ENCODE data around the gene METTL27. TPM values are rescaled to one million over a fixed set of nuclear protein-coding genes. Genes with fewer than 3 reads are reported as not detected.
"Not testable (repeated sequence)": the region's sequence is repeated elsewhere in the genome, so short reads cannot be mapped to it uniquely, and the experiment has no call there.

The METTL27 gene
- total RNA-seq, 1 experiment from 2014 or later = 1.9 TPM

GRCh38 chr7:73821597-73822285 is 20.6 kb downstream of the METTL27 start:
- DNase-seq (ENCODE audit: low read depth) = peak; percentile 25

- DNase-seq (ENCODE audit: low read depth) = no peak
Observed at GRCh38 chr7:73820013-73820412, 22.3 kb downstream of the METTL27 start.

GRCh38 chr7:73817121-73817520 is 25.2 kb downstream of the METTL27 start:
- DNase-seq (ENCODE audit: low read depth) = no peak

GRCh38 chr7:73815436-73815835 is 26.9 kb downstream of the METTL27 start:
- DNase-seq (ENCODE audit: low read depth) = no peak

- no peak for DNase-seq (ENCODE audit: low read depth)
Observed at GRCh38 chr7:73812996-73813395, 29.3 kb downstream of the METTL27 start.

GRCh38 chr7:73811760-73812168 is 30.6 kb downstream of the METTL27 start:
- peak; percentile 68 for DNase-seq (ENCODE audit: low read depth)

- no peak for DNase-seq (ENCODE audit: low read depth)
Observed at GRCh38 chr7:73810998-73811360, 31.3 kb downstream of the METTL27 start.

- DNase-seq (ENCODE audit: low read depth) = peak; percentile 75
Observed at GRCh38 chr7:73809467-73809951, 32.8 kb downstream of the METTL27 start.

GRCh38 chr7:73802459-73802858 is 39.9 kb downstream of the METTL27 start:
- no peak for DNase-seq (ENCODE audit: low read depth)

- DNase-seq (ENCODE audit: low read depth) = no peak
Observed at GRCh38 chr7:73801577-73801976, 40.7 kb downstream of the METTL27 start.

GRCh38 chr7:73799282-73800141 is 42.8 kb downstream of the METTL27 start:
- peak; percentile 26 for DNase-seq (ENCODE audit: low read depth)

GRCh38 chr7:73797176-73797575 is 45.1 kb downstream of the METTL27 start:
- not testable (repeated sequence) for DNase-seq (ENCODE audit: low read depth)

- DNase-seq (ENCODE audit: low read depth) = not testable (repeated sequence)
Observed at GRCh38 chr7:73796656-73797055, 45.7 kb downstream of the METTL27 start.

- DNase-seq (ENCODE audit: low read depth) = not testable (repeated sequence)
Observed at GRCh38 chr7:73795188-73795587, 47.1 kb downstream of the METTL27 start.

- not testable (repeated sequence) for DNase-seq (ENCODE audit: low read depth)
Observed at GRCh38 chr7:73791170-73791690, 51.1 kb downstream of the METTL27 start.

- no peak for DNase-seq (ENCODE audit: low read depth)
Observed at GRCh38 chr7:73789051-73789450, 53.3 kb downstream of the METTL27 start.

- not testable (repeated sequence) for DNase-seq (ENCODE audit: low read depth)
Observed at GRCh38 chr7:73787786-73788048, 54.6 kb downstream of the METTL27 start.

- DNase-seq (ENCODE audit: low read depth) = peak; percentile 22
Observed at GRCh38 chr7:73786588-73786987, 55.7 kb downstream of the METTL27 start.

Other genes with a start within 250 kb of the METTL27 start
- 0.07 and 0.71 TPM in 2 replicates for gene MLXIPL, start 218.0 kb downstream of the METTL27 start, total RNA-seq (2014; rRNA removed; shearing (Covaris generic))
- 1.7 and 5.1 TPM in 2 replicates for gene VPS37D, start 174.7 kb downstream of the METTL27 start, total RNA-seq (2014; rRNA removed; shearing (Covaris generic))
- gene DNAJC30, start 159.1 kb downstream of the METTL27 start, total RNA-seq (2014; rRNA removed; shearing (Covaris generic)) = 1.1 and 1.8 TPM in 2 replicates
- gene BUD23, start 158.9 kb downstream of the METTL27 start, total RNA-seq (2014; rRNA removed; shearing (Covaris generic)) = 91.2 and 144 TPM in 2 replicates
- 16.0 and 23.7 TPM in 2 replicates for gene STX1A, start 122.8 kb downstream of the METTL27 start, total RNA-seq (2014; rRNA removed; shearing (Covaris generic))
- gene ABHD11, start 103.7 kb downstream of the METTL27 start, total RNA-seq (2014; rRNA removed; shearing (Covaris generic)) = 29.0 and 32.2 TPM in 2 replicates
- gene CLDN3, start 72.2 kb downstream of the METTL27 start, total RNA-seq (2014; rRNA removed; shearing (Covaris generic)) = not detected in 2 replicates
- 0.62 and 1.1 TPM in 2 replicates for gene CLDN4, start 11.5 kb downstream of the METTL27 start, total RNA-seq (2014; rRNA removed; shearing (Covaris generic))
- gene TMEM270, start 18.6 kb upstream of the METTL27 start, total RNA-seq (2014; rRNA removed; shearing (Covaris generic)) = 0.17 and 0.32 TPM in 2 replicates
- gene ELN, start 185.7 kb upstream of the METTL27 start, total RNA-seq (2014; rRNA removed; shearing (Covaris generic)) = 26.2 and 65.2 TPM in 2 replicates
- gene LIMK1, start 241.3 kb upstream of the METTL27 start, total RNA-seq (2014; rRNA removed; shearing (Covaris generic)) = 55.1 and 105 TPM in 2 replicates

Measured in M059J (cell line).